Measurements from ENCODE around the gene CSF2RB. TPM values are rescaled to one million over a fixed set of nuclear protein-coding genes. Genes with fewer than 3 reads are reported as not detected.

Gene CSF2RB
- total RNA-seq, 6 experiments from 2014 or later: 0.88 to 4.7 (median 2.4) TPM

DNA sequence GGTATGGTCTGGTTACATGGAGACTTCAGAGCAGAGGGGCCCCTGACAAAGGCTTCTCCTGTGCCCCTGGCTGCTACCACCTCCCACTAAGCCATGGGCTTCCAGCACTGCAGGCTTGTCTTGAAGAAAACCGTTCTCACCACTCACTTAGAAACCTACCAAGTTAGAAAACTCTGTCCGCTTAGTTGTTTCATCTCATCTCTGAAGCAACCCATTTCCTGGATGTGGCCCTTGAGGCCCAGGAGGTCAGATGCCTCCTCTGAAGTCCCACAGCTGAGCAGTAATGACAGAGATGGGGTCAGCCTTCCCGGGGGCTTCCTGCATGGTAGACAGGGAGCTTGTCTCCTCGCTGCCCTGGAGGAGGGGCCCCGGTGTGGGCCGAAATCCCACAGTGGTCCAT, 12.9 kb downstream of the CSF2RB start:
- DNase-seq (no peak), ATAC-seq (no peak)
- no peaks in the 10 kb centered on the region for H3K9me3 ChIP-seq
- intact Hi-C loops (cut with DNase I): no loop called here
- WGBS (ENCODE audit: insufficient coverage, low coverage, low lambda C conversion rate, missing lambda C conversion rate): 81% methylated on average over 3 of the region's 6 CpGs
- no peaks in the 10 kb centered on the region for H3K4me1 ChIP-seq
- H3K4me3 ChIP-seq: no peak overlapping the region
- H3K27ac ChIP-seq: no peak overlapping the region
- H3K27me3 ChIP-seq: no peaks in the 10 kb centered on the region
- no peaks in the 10 kb centered on the region for H3K36me3 ChIP-seq
- TF ChIP-seq, protein P1, sequence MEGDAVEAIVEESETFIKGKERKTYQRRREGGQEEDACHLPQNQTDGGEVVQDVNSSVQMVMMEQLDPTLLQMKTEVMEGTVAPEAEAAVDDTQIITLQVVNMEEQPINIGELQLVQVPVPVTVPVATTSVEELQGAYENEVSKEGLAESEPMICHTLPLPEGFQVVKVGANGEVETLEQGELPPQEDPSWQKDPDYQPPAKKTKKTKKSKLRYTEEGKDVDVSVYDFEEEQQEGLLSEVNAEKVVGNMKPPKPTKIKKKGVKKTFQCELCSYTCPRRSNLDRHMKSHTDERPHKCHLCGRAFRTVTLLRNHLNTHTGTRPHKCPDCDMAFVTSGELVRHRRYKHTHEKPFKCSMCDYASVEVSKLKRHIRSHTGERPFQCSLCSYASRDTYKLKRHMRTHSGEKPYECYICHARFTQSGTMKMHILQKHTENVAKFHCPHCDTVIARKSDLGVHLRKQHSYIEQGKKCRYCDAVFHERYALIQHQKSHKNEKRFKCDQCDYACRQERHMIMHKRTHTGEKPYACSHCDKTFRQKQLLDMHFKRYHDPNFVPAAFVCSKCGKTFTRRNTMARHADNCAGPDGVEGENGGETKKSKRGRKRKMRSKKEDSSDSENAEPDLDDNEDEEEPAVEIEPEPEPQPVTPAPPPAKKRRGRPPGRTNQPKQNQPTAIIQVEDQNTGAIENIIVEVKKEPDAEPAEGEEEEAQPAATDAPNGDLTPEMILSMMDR (IDR thresholded peaks at IDR 0.05): no peak
- no peak for TF ChIP-seq POLR2A (IDR thresholded peaks at IDR 0.05)

DNA sequence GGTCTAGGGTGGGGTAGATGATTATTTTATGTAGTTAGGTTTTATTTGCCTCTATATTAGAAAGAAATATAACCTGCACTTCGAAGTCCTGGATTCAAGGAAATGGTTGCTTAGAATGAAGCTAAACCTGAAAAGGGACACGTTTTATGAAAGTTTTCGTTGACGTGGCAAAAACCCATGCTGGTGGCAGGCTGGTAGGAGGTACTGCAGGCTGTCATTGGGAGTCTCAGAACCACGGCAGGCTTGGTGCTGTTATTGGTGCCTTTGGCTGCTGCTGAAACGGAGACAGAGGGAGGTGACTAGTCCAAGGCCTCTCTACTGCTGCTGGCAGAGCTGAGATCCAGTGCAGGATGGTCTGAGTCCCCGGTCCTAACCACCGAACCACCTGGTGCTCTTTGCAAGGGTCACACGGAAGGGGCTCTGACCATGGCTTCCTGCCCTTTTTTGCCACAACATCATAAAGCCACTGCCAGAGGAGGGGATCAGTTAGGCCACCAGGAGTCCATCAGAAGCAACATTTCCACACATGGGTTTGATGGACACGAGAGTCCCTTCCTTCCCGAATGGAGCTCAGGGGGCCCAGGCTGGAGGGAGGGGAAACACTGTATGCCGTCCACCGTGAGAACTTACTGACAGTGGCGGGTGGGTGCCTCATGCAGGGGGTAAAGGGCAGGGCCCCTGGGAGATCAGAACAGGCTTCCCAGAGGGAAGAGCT, 13.4 kb downstream of the CSF2RB start:
- WGBS (ENCODE audit: insufficient coverage, low coverage, low lambda C conversion rate, missing lambda C conversion rate): 73% methylated on average over 5 of the region's 14 CpGs
- no peak for DNase-seq
- Histone ChIP-seq H3K9me3 (no peaks in the 10 kb centered on the region), H3K27ac (no peak overlapping the region), H3K27me3 (no peaks in the 10 kb centered on the region), H3K4me3 (no peak overlapping the region), H3K4me1 (no peaks in the 10 kb centered on the region), H3K36me3 (no peaks in the 10 kb centered on the region)
- TF ChIP-seq POLR2A (IDR thresholded peaks at IDR 0.05): no peak
- TF ChIP-seq, protein P1 (IDR thresholded peaks at IDR 0.05): no peak
- intact Hi-C loops (cut with DNase I): no loop called here
- no peak for ATAC-seq

DNA sequence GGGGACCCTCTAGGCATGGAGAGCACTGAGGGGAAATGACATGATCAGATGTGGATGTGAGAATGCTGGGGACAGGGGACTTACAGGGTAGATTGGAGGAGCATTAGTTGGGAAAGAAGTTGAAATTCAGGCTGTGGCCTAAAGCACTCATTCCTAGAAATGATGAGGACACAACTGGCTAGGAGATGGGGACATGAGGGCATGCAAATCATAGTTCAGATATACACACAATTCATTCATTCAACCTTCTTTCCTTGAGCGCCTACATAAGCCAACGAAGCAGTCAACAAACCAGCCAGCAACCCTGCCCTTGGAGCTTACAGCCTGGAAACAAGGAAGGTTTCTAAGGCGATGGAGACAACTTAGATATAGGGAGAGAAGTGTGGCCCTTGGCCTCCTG, 14.2 kb downstream of the CSF2RB start:
- no peaks in the 10 kb centered on the region for H3K27me3 ChIP-seq
- intact Hi-C loops (cut with DNase I): no loop called here
- no peak overlapping the region for H3K4me3 ChIP-seq
- H3K4me1 ChIP-seq: no peaks in the 10 kb centered on the region
- WGBS (ENCODE audit: insufficient coverage, low coverage, low lambda C conversion rate, missing lambda C conversion rate): 81% methylated on average over 3 of the region's 3 CpGs
- no peak overlapping the region for H3K27ac ChIP-seq
- H3K36me3 ChIP-seq: no peaks in the 10 kb centered on the region
- H3K9me3 ChIP-seq: no peaks in the 10 kb centered on the region
- DNase-seq (no peak), ATAC-seq (no peak)
- TF ChIP-seq, protein P1 (IDR thresholded peaks at IDR 0.05): no peak

DNA sequence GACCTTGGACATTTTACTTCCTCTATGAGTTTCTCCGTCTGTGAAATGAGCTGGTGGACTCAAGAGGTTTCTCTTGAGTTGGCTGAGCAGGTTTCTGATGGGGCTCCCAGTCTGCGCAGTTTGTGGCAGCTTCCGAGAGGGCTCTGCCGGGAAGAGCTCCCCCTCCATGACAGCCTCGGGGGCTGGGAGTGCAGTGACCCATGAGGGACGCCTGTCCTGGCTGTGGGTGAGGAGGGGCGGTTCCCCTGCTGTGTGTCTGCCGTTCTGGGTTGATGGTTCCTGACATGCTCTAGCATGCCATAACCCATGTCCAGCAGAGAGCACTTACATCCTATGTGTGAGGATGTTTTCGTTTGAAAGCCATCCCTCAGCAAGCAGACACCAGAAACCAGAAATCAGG, 14.8 kb downstream of the CSF2RB start:
- ATAC-seq: no peak
- no peaks in the 10 kb centered on the region for H3K36me3 ChIP-seq
- no peak overlapping the region for H3K27ac ChIP-seq
- no peaks in the 10 kb centered on the region for H3K9me3 ChIP-seq
- TF ChIP-seq, protein P1 (IDR thresholded peaks at IDR 0.05): no peak
- TF ChIP-seq POLR2A (IDR thresholded peaks at IDR 0.05): no peak
- no peak for DNase-seq
- no peaks in the 10 kb centered on the region for H3K27me3 ChIP-seq
- H3K4me3 ChIP-seq: no peak overlapping the region
- intact Hi-C loops (cut with DNase I): no loop called here
- H3K4me1 ChIP-seq: no peaks in the 10 kb centered on the region
- 53% methylated on average over 5 of the region's 9 CpGs for WGBS (ENCODE audit: insufficient coverage, low coverage, low lambda C conversion rate, missing lambda C conversion rate)

All from right lobe of liver (tissue), 6 donors.